Activated T-cell treated with anti-CD3 and anti-CD28 coated beads for 24 hours (primary cell): ENCODE data around the gene BCAR3.
"Not testable (repeated sequence)": the region's sequence is repeated elsewhere in the genome, so short reads cannot be mapped to it uniquely, and the experiment has no call there.

Source experiments
- DNase-seq: peaks from one replicate; pipeline ENCODE4 v3.0.0-alpha.2; 2020; ENCODE audit warnings: low read depth

Gene BCAR3

GRCh38 chr1:93668121-93668520 lies 13.5 kb downstream of the BCAR3 start:
- no peak for DNase-seq

GRCh38 chr1:93667642-93668041 lies 14.0 kb downstream of the BCAR3 start:
- DNase-seq, result no peak

- no peak for DNase-seq
Observed at GRCh38 chr1:93666613-93667384, 14.8 kb downstream of the BCAR3 start.

- DNase-seq, result no peak
Observed at GRCh38 chr1:93665015-93665414, 16.6 kb downstream of the BCAR3 start.

GRCh38 chr1:93663208-93663614 lies 18.4 kb downstream of the BCAR3 start:
- no peak for DNase-seq

- DNase-seq, result no peak
Observed at GRCh38 chr1:93662481-93663207, 19.0 kb downstream of the BCAR3 start.

- DNase-seq, result no peak
Observed at GRCh38 chr1:93661829-93662474, 19.7 kb downstream of the BCAR3 start.

GRCh38 chr1:93661341-93661740 lies 20.3 kb downstream of the BCAR3 start:
- not testable (repeated sequence) for DNase-seq

GRCh38 chr1:93659822-93660503 lies 21.7 kb downstream of the BCAR3 start:
- no peak for DNase-seq

- DNase-seq, result no peak
Observed at GRCh38 chr1:93658188-93658587, 23.4 kb downstream of the BCAR3 start.

- no peak for DNase-seq
Observed at GRCh38 chr1:93656491-93656890, 25.1 kb downstream of the BCAR3 start.

GRCh38 chr1:93653656-93654055 lies 28.0 kb downstream of the BCAR3 start:
- no peak for DNase-seq

GRCh38 chr1:93652323-93652949 lies 29.2 kb downstream of the BCAR3 start:
- no peak for DNase-seq

- no peak for DNase-seq
Observed at GRCh38 chr1:93651695-93652094, 29.9 kb downstream of the BCAR3 start.

- DNase-seq, result not testable (repeated sequence)
Observed at GRCh38 chr1:93650159-93650558, 31.5 kb downstream of the BCAR3 start.

GRCh38 chr1:93649231-93649630 lies 32.4 kb downstream of the BCAR3 start:
- no peak for DNase-seq

- no peak for DNase-seq
Observed at GRCh38 chr1:93648656-93649055, 33.0 kb downstream of the BCAR3 start.

- no peak for DNase-seq
Observed at GRCh38 chr1:93641527-93641926, 40.1 kb downstream of the BCAR3 start.

- no peak for DNase-seq
Observed at GRCh38 chr1:93640656-93641440, 40.8 kb downstream of the BCAR3 start.

GRCh38 chr1:93638981-93639380 lies 42.7 kb downstream of the BCAR3 start:
- DNase-seq, result no peak

- no peak for DNase-seq
Observed at GRCh38 chr1:93638307-93638847, 43.3 kb downstream of the BCAR3 start.
